Osteoblast (primary cell): ENCODE results near the gene HNRNPA1L2. TPM values are rescaled to one million over a fixed set of nuclear protein-coding genes. Genes with fewer than 3 reads are reported as not detected.

Source experiments
- DNase-seq: peaks from one replicate; pipeline ENCODE4 v3.0.0; 2011; ENCODE audit warnings: low spot score, mixed read lengths; ENCODE audit not compliant: insufficient read length; ENCODE audit errors: missing footprints
- H2AFZ ChIP-seq: 2 replicates; pipeline ENCODE4 v1.6.0; 2011; ENCODE audit warnings: mild to moderate bottlenecking, low read length
- H3K27ac ChIP-seq: 2 replicates; pipeline ENCODE4 v1.5.1; 2011; ENCODE audit warnings: mild to moderate bottlenecking, low read depth, low read length, moderate library complexity
- H3K27me3 ChIP-seq: 2 replicates; pipeline ENCODE4 v1.6.0; 2012; ENCODE audit warnings: mild to moderate bottlenecking, control low read depth, inconsistent platforms, low read length, moderate library complexity; ENCODE audit not compliant: insufficient read depth
- H3K36me3 ChIP-seq: 2 replicates; pipeline ENCODE4 v1.5.1; 2011; ENCODE audit warnings: mild to moderate bottlenecking, low read length, control low read depth, moderate library complexity; ENCODE audit not compliant: insufficient read depth
- H3K4me1 ChIP-seq: 2 replicates; pipeline ENCODE4 v1.5.1; 2011; ENCODE audit warnings: mild to moderate bottlenecking, low read length, control low read depth, moderate library complexity; ENCODE audit not compliant: insufficient read depth
- H3K4me2 ChIP-seq: 2 replicates; pipeline ENCODE4 v1.6.0; 2011; ENCODE audit warnings: mild to moderate bottlenecking, low read length; ENCODE audit not compliant: insufficient read depth
- H3K4me3 ChIP-seq: fragments of 200-600 bp; sonication (generic); 3 replicates; pipeline ENCODE4 v1.5.1; 2012; ENCODE audit warnings: mild to moderate bottlenecking, low read length, inconsistent platforms; ENCODE audit not compliant: insufficient read depth
- H3K79me2 ChIP-seq: 2 replicates; pipeline ENCODE4 v1.6.0; 2012; ENCODE audit warnings: mild to moderate bottlenecking, low read length, control low read depth, inconsistent platforms; ENCODE audit not compliant: insufficient read depth
- H3K9me3 ChIP-seq: 2 replicates; pipeline ENCODE4 v1.5.1; 2011; ENCODE audit warnings: low read depth, low read length, control low read depth
- H4K20me1 ChIP-seq: 2 replicates; pipeline ENCODE4 v1.6.0; 2012; ENCODE audit warnings: mild to moderate bottlenecking, low read length, control low read depth; ENCODE audit not compliant: insufficient read depth
- CTCF ChIP-seq: IDR thresholded peaks from 2 replicates; pipeline ENCODE4 v1.5.1; 2011; ENCODE audit warnings: mild to moderate bottlenecking, low read depth, low read length, moderate library complexity; ENCODE audit errors: extremely low read depth
- total RNA-seq: library from RNA; depleted of rRNA; stranded (reverse); fragments of >200 nt; gene quantifications from 2 replicates; pipeline ENCODE4 v1.2.3, GENCODE V29; 2012

HNRNPA1L2 gene
- total RNA-seq, 1 donor: 3.6 TPM

- peaks cover 14% of the 10 kb centered on the region for H4K20me1 ChIP-seq
- H3K4me3 ChIP-seq: peak overlapping the region; percentile 84
- no peak for TF ChIP-seq CTCF
- H3K27ac ChIP-seq: peak overlapping the region; percentile 99
- DNase-seq: peak; percentile 57
- H3K79me2 ChIP-seq: peaks cover 76% of the 10 kb centered on the region
- peak overlapping the region; percentile 86 for H3K4me2 ChIP-seq
- peaks cover 8% of the 10 kb centered on the region for H3K36me3 ChIP-seq
- H2AFZ ChIP-seq: peak overlapping the region; percentile 94
- no peaks in the 10 kb centered on the region for H3K9me3 ChIP-seq
- H3K27me3 ChIP-seq: no peaks in the 10 kb centered on the region
- H3K4me1 ChIP-seq: peaks cover 18% of the 10 kb centered on the region
These were observed 10.7 kb downstream of the HNRNPA1L2 start for GRCh38 chr13:52652980-52653303.

DNA sequence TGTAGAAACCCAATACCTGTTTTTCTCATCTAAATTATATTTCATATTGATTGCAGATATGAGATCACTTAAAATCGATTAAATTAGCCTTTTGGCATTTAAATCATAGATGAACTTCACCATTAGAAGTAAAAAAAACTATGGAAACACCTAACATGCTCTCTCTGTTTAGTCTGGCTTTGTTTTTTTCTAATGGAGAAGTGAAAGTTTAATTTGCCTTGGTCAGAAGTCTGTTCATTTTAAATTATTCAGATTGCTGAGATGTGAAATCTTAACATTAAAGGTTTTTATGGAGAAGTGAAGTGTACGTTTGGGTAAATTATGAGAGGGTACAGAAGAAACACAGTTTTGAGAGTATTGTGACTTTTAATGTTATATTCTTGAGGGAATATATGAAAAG is 17.1 kb downstream of the HNRNPA1L2 start:
- H3K79me2 ChIP-seq: peaks cover 39% of the 10 kb centered on the region
- H3K4me3 ChIP-seq: no peak overlapping the region
- TF ChIP-seq CTCF: no peak
- no peaks in the 10 kb centered on the region for H3K27me3 ChIP-seq
- DNase-seq: no peak
- no peak overlapping the region for H3K27ac ChIP-seq
- H4K20me1 ChIP-seq: peaks cover 14% of the 10 kb centered on the region
- H3K9me3 ChIP-seq: no peaks in the 10 kb centered on the region
- H3K4me1 ChIP-seq: peaks cover 3% of the 10 kb centered on the region
- H2AFZ ChIP-seq: no peak overlapping the region
- H3K36me3 ChIP-seq: peaks cover 48% of the 10 kb centered on the region
- no peak overlapping the region for H3K4me2 ChIP-seq

GRCh38 chr13:52664272-52664671 is 22.0 kb downstream of the HNRNPA1L2 start:
- Histone ChIP-seq H3K4me2 (no peak overlapping the region), H3K4me1 (no peaks in the 10 kb centered on the region), H4K20me1 (no peaks in the 10 kb centered on the region), H3K36me3 (peaks cover 89% of the 10 kb centered on the region), H3K79me2 (no peaks in the 10 kb centered on the region), H3K27ac (no peak overlapping the region), H3K9me3 (no peaks in the 10 kb centered on the region), H3K27me3 (no peaks in the 10 kb centered on the region), H3K4me3 (no peak overlapping the region), H2AFZ (no peak overlapping the region)
- no peak for TF ChIP-seq CTCF
- no peak for DNase-seq

- peak; percentile 74 for DNase-seq
- Histone ChIP-seq H3K27me3 (no peaks in the 10 kb centered on the region), H4K20me1 (peaks cover 2% of the 10 kb centered on the region), H3K4me2 (no peak overlapping the region), H3K36me3 (peaks cover 83% of the 10 kb centered on the region), H2AFZ (no peak overlapping the region), H3K4me1 (no peaks in the 10 kb centered on the region), H3K27ac (no peak overlapping the region), H3K79me2 (peaks cover under 1% of the 10 kb centered on the region), H3K4me3 (no peak overlapping the region), H3K9me3 (no peaks in the 10 kb centered on the region)
- TF ChIP-seq CTCF: peak; percentile 47
These were observed 23.1 kb downstream of the HNRNPA1L2 start for GRCh38 chr13:52665325-52665724.
